Brain microvascular endothelial cell (primary cell): ENCODE results near the gene HMCN2.

Experiments
- DNase-seq: peaks from one replicate; pipeline ENCODE4 v3.0.0-alpha.2; 2020
- H3K27ac ChIP-seq: fragments of 250-450 bp; sonication (Bioruptor Pico); 2 replicates; pipeline ENCODE4 v1.5.1; 2020; ENCODE audit warnings: mild to moderate bottlenecking, moderate library complexity
- H3K27me3 ChIP-seq: fragments of 250-450 bp; sonication (Bioruptor Pico); replicated peaks from 2 replicates; pipeline ENCODE4 v1.5.1; 2020; ENCODE audit warnings: mild to moderate bottlenecking
- H3K36me3 ChIP-seq: fragments of 250-450 bp; sonication (Bioruptor Pico); replicated peaks from 2 replicates; pipeline ENCODE4 v1.5.1; 2020; ENCODE audit warnings: mild to moderate bottlenecking
- H3K4me3 ChIP-seq: 2 replicates; pipeline ENCODE4 v1.5.1; 2011; ENCODE audit warnings: low read depth, mild to moderate bottlenecking, control low read depth, low read length, moderate library complexity
- in situ Hi-C: cut with HindIII; loops from 2 replicates; pipeline ENCODE4 v1.10.0; 2017; ENCODE audit warnings: low sequenced_read_pairs, low pct_ligation_motif_present
- TF ChIP-seq, protein P1 (sequence below): IDR thresholded peaks from 2 replicates; pipeline ENCODE4 v1.5.1; 2011; ENCODE audit warnings: low read depth, mild to moderate bottlenecking, moderate library complexity, low read length, control low read depth, inconsistent platforms; ENCODE audit errors: missing control alignments

The HMCN2 gene

DNA sequence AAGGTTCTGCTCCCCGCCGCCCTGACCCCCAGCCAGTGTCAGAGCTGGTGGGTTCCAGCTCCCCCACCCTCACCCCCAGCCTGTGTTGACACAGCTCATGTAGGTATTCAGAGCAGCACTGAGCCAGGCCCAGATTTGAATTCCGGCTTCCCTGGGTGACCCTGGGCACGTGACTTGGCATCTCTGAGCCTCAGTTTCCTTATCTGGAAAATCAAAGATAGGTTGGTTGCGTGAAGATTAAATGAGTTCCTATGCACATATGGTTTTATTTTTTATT is 42.0 kb downstream of the HMCN2 start:
- TF ChIP-seq, protein P1, sequence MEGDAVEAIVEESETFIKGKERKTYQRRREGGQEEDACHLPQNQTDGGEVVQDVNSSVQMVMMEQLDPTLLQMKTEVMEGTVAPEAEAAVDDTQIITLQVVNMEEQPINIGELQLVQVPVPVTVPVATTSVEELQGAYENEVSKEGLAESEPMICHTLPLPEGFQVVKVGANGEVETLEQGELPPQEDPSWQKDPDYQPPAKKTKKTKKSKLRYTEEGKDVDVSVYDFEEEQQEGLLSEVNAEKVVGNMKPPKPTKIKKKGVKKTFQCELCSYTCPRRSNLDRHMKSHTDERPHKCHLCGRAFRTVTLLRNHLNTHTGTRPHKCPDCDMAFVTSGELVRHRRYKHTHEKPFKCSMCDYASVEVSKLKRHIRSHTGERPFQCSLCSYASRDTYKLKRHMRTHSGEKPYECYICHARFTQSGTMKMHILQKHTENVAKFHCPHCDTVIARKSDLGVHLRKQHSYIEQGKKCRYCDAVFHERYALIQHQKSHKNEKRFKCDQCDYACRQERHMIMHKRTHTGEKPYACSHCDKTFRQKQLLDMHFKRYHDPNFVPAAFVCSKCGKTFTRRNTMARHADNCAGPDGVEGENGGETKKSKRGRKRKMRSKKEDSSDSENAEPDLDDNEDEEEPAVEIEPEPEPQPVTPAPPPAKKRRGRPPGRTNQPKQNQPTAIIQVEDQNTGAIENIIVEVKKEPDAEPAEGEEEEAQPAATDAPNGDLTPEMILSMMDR: no peak
- H3K36me3 ChIP-seq: no peaks in the 10 kb centered on the region
- H3K27me3 ChIP-seq: peaks cover 6% of the 10 kb centered on the region
- no peak overlapping the region for H3K4me3 ChIP-seq
- in situ Hi-C loops: no loop called here
- DNase-seq: no peak
- no peak overlapping the region for H3K27ac ChIP-seq

DNA sequence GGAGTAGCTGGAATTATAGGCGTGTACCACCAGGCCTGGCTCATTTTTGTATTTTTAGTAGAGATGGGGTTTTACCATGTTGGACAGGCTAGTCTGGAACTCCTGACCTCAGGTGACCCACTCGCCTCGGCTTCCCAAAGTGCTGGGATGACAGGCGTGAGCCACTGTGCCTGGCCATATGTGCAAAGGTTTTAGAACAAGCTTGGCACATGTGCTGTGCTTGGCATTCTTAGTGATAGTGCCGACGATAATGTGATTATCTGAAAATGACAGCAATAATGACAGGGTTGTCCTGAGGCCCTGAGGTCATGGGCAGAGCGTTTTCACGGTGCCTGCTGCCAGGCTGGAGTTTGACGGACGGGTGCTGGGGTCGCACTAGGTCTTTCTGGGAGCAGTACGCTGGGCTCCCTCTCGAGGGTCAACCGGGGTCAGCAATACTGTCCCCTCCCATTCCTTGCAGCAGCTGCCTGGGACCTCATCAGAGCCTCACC is 42.6 kb downstream of the HMCN2 start:
- TF ChIP-seq, protein P1: no peak
- Histone ChIP-seq H3K36me3 (no peaks in the 10 kb centered on the region), H3K4me3 (no peak overlapping the region), H3K27me3 (peaks cover 6% of the 10 kb centered on the region), H3K27ac (no peak overlapping the region)
- in situ Hi-C loops: no loop called here
- DNase-seq: no peak

GRCh38 chr9:130309689-130310455 is 44.3 kb downstream of the HMCN2 start:
- TF ChIP-seq, protein P1: no peak
- no peak for DNase-seq
- no peak overlapping the region for H3K4me3 ChIP-seq
- H3K27ac ChIP-seq: no peak overlapping the region
- in situ Hi-C loops: no loop called here
- H3K36me3 ChIP-seq: no peaks in the 10 kb centered on the region
- H3K27me3 ChIP-seq: no peaks in the 10 kb centered on the region

- no peak overlapping the region for H3K4me3 ChIP-seq
- H3K36me3 ChIP-seq: no peaks in the 10 kb centered on the region
- DNase-seq: no peak
- H3K27me3 ChIP-seq: no peaks in the 10 kb centered on the region
- in situ Hi-C loops: no loop called here
- TF ChIP-seq, protein P1: no peak
- H3K27ac ChIP-seq: no peak overlapping the region
These were observed 44.9 kb downstream of the HMCN2 start for GRCh38 chr9:130310456-130310855.

DNA sequence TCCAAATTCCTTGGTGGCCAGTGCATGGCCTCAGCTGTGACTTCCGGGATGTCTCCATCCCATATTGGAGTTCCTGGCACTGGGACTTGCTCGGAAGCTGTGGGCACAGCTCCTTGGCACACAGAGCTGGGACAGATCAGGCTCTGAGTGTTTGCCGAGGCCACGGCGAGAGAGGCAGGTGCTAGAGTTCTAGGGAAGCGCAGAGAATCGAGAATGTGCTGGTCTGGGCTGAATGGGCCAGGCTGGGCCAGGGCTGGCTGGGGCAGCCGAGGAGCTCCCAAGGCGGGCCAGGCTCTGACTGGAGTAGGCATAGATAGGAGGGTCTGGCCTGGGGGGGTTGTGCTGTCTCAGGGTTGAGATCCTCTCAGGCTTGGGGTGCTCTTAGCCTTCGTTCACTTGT is 45.4 kb downstream of the HMCN2 start:
- in situ Hi-C loops: no loop called here
- Histone ChIP-seq H3K27me3 (no peaks in the 10 kb centered on the region), H3K27ac (no peak overlapping the region), H3K36me3 (no peaks in the 10 kb centered on the region), H3K4me3 (no peak overlapping the region)
- no peak for DNase-seq
- TF ChIP-seq, protein P1: no peak
